Fibroblast of lung (primary cell): ENCODE measurements around the gene ZNF577. TPM values are rescaled to one million over a fixed set of nuclear protein-coding genes. Genes with fewer than 3 reads are reported as not detected.

ENCODE experiments used
- DNase-seq, 2 donors: peaks; one replicate each; pipeline versions ENCODE4 v3.0.0 to v3.0.0-alpha.2; 2010; ENCODE audit warnings: low read depth in 2 of 2
- H2AFZ ChIP-seq: 2 replicates; pipeline ENCODE4 v1.5.1; 2012; ENCODE audit warnings: low read length, control low read depth, inconsistent platforms
- H3K27ac ChIP-seq: 2 replicates; pipeline ENCODE4 v1.5.1; 2011; ENCODE audit warnings: low read length, control low read depth; ENCODE audit not compliant: insufficient read depth
- H3K27me3 ChIP-seq: 2 replicates; pipeline ENCODE4 v1.5.1; 2011; ENCODE audit warnings: mild to moderate bottlenecking, low read length; ENCODE audit not compliant: control insufficient read depth, insufficient read depth
- H3K36me3 ChIP-seq: 2 replicates; pipeline ENCODE4 v1.5.1; 2011; ENCODE audit warnings: low read length; ENCODE audit not compliant: control insufficient read depth, insufficient read depth
- H3K4me1 ChIP-seq: 2 replicates; pipeline ENCODE4 v1.5.1; 2011; ENCODE audit warnings: low read length; ENCODE audit not compliant: control insufficient read depth, insufficient read depth; ENCODE audit errors: extremely low read depth
- H3K4me2 ChIP-seq: 2 replicates; pipeline ENCODE4 v1.5.1; 2011; ENCODE audit warnings: low read length, control low read depth; ENCODE audit not compliant: insufficient read depth; ENCODE audit errors: extremely low read depth
- H3K4me3 ChIP-seq, 4 experiments: fragments of 200-600 bp in 1 of 4; sonication (generic) in 1 of 4; replicated peaks in 1 of 4; 2 replicates each; pipeline ENCODE4 v1.5.1; 2011 to 2016; ENCODE audit warnings: low read length in 4 of 4, low read depth in 3 of 4, mild to moderate bottlenecking in 3 of 4, control low read depth in 2 of 4, inconsistent platforms in 1 of 4, mixed read lengths in 1 of 4; ENCODE audit not compliant: insufficient read depth in 1 of 4; ENCODE audit errors: control extremely low read depth in 1 of 4
- H3K79me2 ChIP-seq: 2 replicates; pipeline ENCODE4 v1.5.1; 2012; ENCODE audit warnings: mild to moderate bottlenecking, low read length, inconsistent platforms; ENCODE audit not compliant: control insufficient read depth, insufficient read depth
- H3K9ac ChIP-seq: 2 replicates; pipeline ENCODE4 v1.5.1; 2011; ENCODE audit warnings: mild to moderate bottlenecking, low read length, control low read depth; ENCODE audit not compliant: insufficient read depth
- H3K9me3 ChIP-seq: 2 replicates; pipeline ENCODE4 v1.5.1; 2012; ENCODE audit warnings: low read depth, low read length; ENCODE audit not compliant: control insufficient read depth, insufficient read depth
- H4K20me1 ChIP-seq: 2 replicates; pipeline ENCODE4 v1.5.1; 2011; ENCODE audit warnings: low read length; ENCODE audit not compliant: control insufficient read depth, insufficient read depth; ENCODE audit errors: extremely low read depth
- EZH2 ChIP-seq: IDR thresholded peaks from 2 replicates; pipeline ENCODE4 v1.5.1; 2012; ENCODE audit warnings: low read length, control low read depth, mild to moderate bottlenecking; ENCODE audit errors: missing control alignments
- polyA plus RNA-seq, 2 donors: library from polyadenylated mRNA; depleted of rRNA in 1 of 2; stranded (reverse) in 1 of 2; unstranded in 1 of 2; fragments of >200 nt; gene quantifications; 2 replicates each; pipeline ENCODE4 v1.2.1, GENCODE V29; 2011 to 2012; ENCODE audit warnings: missing spikeins in 1 of 2
- total RNA-seq: library from RNA; depleted of rRNA; stranded (reverse); fragments of >200 nt; gene quantifications from 2 replicates; pipeline ENCODE4 v1.2.1, GENCODE V29; 2014
- TF ChIP-seq, protein P1 (sequence below), 2 donors: IDR thresholded peaks in 1 of 2; conservative IDR thresholded peaks in 1 of 2; 1 replicate in 1 of 2; 2 replicates in 1 of 2; pipeline ENCODE4 v1.5.1; 2011 to 2012; ENCODE audit warnings: low read length in 2 of 2, control low read depth in 1 of 2, inconsistent platforms in 1 of 2, low read depth in 1 of 2, mild to moderate bottlenecking in 1 of 2

The ZNF577 gene
- total and polyA plus RNA-seq, 2 donors (not counting 1 experiment from before 2014, with no cell fraction given), result 4.1 to 8.9 TPM

DNA sequence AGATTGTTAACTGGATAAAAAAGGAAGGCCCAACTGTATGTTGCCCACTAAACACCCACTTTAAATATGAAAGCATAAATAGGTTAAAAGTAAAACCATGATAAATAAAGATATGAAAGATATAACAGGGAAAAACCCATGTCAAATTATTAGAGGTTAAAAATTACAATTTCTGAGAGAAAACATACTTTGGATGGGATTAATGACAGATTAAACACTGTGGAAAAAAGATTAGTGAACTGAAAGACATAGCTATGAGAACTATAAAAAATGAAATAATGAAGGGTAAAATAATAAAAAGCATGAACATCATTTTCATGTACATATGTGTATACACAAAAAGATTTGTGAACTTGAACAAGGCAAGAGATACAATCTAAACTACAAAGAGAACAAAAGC is 2.2 kb upstream of the ZNF577 start:
- H2AFZ ChIP-seq, result no peak overlapping the region
- H3K4me1 ChIP-seq, result no peaks in the 10 kb centered on the region
- no peaks in the 10 kb centered on the region for H3K79me2 ChIP-seq
- no peak overlapping the region for H3K4me2 ChIP-seq
- H3K36me3 ChIP-seq, result peaks cover 3% of the 10 kb centered on the region
- TF ChIP-seq, protein P1, sequence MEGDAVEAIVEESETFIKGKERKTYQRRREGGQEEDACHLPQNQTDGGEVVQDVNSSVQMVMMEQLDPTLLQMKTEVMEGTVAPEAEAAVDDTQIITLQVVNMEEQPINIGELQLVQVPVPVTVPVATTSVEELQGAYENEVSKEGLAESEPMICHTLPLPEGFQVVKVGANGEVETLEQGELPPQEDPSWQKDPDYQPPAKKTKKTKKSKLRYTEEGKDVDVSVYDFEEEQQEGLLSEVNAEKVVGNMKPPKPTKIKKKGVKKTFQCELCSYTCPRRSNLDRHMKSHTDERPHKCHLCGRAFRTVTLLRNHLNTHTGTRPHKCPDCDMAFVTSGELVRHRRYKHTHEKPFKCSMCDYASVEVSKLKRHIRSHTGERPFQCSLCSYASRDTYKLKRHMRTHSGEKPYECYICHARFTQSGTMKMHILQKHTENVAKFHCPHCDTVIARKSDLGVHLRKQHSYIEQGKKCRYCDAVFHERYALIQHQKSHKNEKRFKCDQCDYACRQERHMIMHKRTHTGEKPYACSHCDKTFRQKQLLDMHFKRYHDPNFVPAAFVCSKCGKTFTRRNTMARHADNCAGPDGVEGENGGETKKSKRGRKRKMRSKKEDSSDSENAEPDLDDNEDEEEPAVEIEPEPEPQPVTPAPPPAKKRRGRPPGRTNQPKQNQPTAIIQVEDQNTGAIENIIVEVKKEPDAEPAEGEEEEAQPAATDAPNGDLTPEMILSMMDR (conservative IDR thresholded peaks at IDR 0.05 in 1 of 2, IDR thresholded peaks at IDR 0.05 in 1 of 2; ENCODE audit: low read depth in 1 of 2, low read length in 2 of 2), result no peak
- no peak for TF ChIP-seq EZH2
- no peak overlapping the region for H3K27ac ChIP-seq
- H4K20me1 ChIP-seq, result no peaks in the 10 kb centered on the region
- H3K9me3 ChIP-seq, result peaks cover 5% of the 10 kb centered on the region
- no peak overlapping the region for H3K4me3 ChIP-seq
- DNase-seq, result no peak
- H3K9ac ChIP-seq, result no peak overlapping the region
- H3K27me3 ChIP-seq, result no peaks in the 10 kb centered on the region

DNA sequence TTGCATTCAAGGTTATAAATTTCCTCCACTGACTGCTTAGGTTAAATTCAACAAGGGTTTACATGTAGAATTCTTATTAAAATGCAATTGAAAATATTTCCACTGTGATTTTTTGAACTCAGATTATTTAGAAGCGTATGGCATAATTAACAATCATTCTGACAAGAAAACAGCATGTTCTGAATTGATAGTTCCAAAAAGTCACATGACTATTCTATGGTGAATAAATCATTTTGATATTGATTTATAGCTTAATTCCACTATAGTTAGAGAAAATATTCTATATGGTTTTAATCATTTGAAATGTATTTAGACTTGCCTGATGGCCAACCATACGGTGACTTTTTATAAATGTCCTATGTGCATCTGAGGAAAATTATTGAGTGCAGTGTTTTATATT is 3.0 kb downstream of the ZNF577 start:
- Histone ChIP-seq H3K4me3 (no peak overlapping the region), H3K4me1 (no peaks in the 10 kb centered on the region), H3K9me3 (no peaks in the 10 kb centered on the region), H3K9ac (no peak overlapping the region), H3K79me2 (no peaks in the 10 kb centered on the region), H3K36me3 (no peaks in the 10 kb centered on the region), H3K4me2 (no peak overlapping the region), H3K27me3 (no peaks in the 10 kb centered on the region), H4K20me1 (no peaks in the 10 kb centered on the region), H2AFZ (no peak overlapping the region), H3K27ac (no peak overlapping the region)
- TF ChIP-seq, protein P1 (conservative IDR thresholded peaks at IDR 0.05 in 1 of 2, IDR thresholded peaks at IDR 0.05 in 1 of 2; ENCODE audit: low read depth in 1 of 2, low read length in 2 of 2), result no peak
- TF ChIP-seq EZH2, result no peak
- no peak for DNase-seq

DNA sequence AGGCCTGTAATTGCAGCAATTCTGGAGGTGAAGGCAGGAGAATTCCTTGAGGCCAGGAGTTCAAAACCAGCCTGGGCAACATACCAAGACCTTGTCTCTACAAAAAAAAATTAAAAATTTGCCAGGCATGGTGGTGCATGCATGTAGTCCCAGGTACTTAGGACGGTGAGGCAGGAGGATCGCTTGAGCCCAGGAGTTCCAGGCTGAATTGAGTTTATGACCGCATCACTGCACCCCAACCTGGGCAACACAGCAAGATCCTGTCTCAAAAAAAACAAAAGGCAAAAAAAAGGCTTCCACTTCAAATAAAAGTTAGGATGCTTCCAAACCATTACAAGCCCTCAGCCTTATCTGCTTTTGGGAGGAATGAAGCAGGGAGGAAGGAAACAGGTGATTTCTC is 5.2 kb downstream of the ZNF577 start:
- H2AFZ ChIP-seq, result no peak overlapping the region
- no peaks in the 10 kb centered on the region for H3K36me3 ChIP-seq
- no peak overlapping the region for H3K4me2 ChIP-seq
- no peaks in the 10 kb centered on the region for H3K79me2 ChIP-seq
- no peaks in the 10 kb centered on the region for H3K9me3 ChIP-seq
- H4K20me1 ChIP-seq, result no peaks in the 10 kb centered on the region
- H3K4me1 ChIP-seq, result no peaks in the 10 kb centered on the region
- H3K27me3 ChIP-seq, result no peaks in the 10 kb centered on the region
- H3K4me3 ChIP-seq, result no peak overlapping the region
- H3K27ac ChIP-seq, result no peak overlapping the region
- no peak for DNase-seq
- TF ChIP-seq, protein P1 (conservative IDR thresholded peaks at IDR 0.05 in 1 of 2, IDR thresholded peaks at IDR 0.05 in 1 of 2; ENCODE audit: low read depth in 1 of 2, low read length in 2 of 2), result no peak
- no peak for TF ChIP-seq EZH2
- no peak overlapping the region for H3K9ac ChIP-seq
